IPS-15b (cell line): ENCODE data around the gene STAT6.

Experiments used
- H3K27me3 ChIP-seq: one replicate; pipeline ENCODE4 v1.6.1; 2013; ENCODE audit warnings: low read length; ENCODE audit not compliant: control insufficient read depth, insufficient read depth
- H3K36me3 ChIP-seq: one replicate; pipeline ENCODE4 v1.6.1; 2013; ENCODE audit warnings: low read length; ENCODE audit not compliant: control insufficient read depth, insufficient read depth
- H3K4me1 ChIP-seq: one replicate; pipeline ENCODE4 v1.6.1; 2013; ENCODE audit warnings: mild to moderate bottlenecking, low read length; ENCODE audit not compliant: control insufficient read depth, insufficient read depth
- H3K4me3 ChIP-seq: one replicate; pipeline ENCODE4 v1.5.1; 2013; ENCODE audit warnings: low read depth, low read length
- H3K9ac ChIP-seq: one replicate; pipeline ENCODE4 v1.6.1; 2013; ENCODE audit warnings: low read depth, mild to moderate bottlenecking, low read length
- H3K9me3 ChIP-seq: one replicate; pipeline ENCODE4 v1.6.1; 2013; ENCODE audit warnings: mild to moderate bottlenecking, low read length; ENCODE audit not compliant: control insufficient read depth, insufficient read depth

The STAT6 gene, protein sequence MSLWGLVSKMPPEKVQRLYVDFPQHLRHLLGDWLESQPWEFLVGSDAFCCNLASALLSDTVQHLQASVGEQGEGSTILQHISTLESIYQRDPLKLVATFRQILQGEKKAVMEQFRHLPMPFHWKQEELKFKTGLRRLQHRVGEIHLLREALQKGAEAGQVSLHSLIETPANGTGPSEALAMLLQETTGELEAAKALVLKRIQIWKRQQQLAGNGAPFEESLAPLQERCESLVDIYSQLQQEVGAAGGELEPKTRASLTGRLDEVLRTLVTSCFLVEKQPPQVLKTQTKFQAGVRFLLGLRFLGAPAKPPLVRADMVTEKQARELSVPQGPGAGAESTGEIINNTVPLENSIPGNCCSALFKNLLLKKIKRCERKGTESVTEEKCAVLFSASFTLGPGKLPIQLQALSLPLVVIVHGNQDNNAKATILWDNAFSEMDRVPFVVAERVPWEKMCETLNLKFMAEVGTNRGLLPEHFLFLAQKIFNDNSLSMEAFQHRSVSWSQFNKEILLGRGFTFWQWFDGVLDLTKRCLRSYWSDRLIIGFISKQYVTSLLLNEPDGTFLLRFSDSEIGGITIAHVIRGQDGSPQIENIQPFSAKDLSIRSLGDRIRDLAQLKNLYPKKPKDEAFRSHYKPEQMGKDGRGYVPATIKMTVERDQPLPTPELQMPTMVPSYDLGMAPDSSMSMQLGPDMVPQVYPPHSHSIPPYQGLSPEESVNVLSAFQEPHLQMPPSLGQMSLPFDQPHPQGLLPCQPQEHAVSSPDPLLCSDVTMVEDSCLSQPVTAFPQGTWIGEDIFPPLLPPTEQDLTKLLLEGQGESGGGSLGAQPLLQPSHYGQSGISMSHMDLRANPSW

GRCh38 chr12:57111031-57111734, at the start of gene STAT6:
Gene STAT6, minus strand, starts transcription at chr12:57111362. Its CDS starts 3,084 bp downstream, at chr12:57108278.
- peaks cover 14% of the 10 kb centered on the region for H3K4me1 ChIP-seq

GRCh38 chr12:57160741-57161140, 49.6 kb upstream of the STAT6 start:
- Histone ChIP-seq H3K4me3 (no peak overlapping the region), H3K27me3 (no peaks in the 10 kb centered on the region), H3K4me1 (no peaks in the 10 kb centered on the region), H3K36me3 (peaks cover 78% of the 10 kb centered on the region), H3K9me3 (no peaks in the 10 kb centered on the region), H3K9ac (no peak overlapping the region)

More at GRCh38 chr12:57111031-57111734, at the start of gene STAT6:
- no peaks in the 10 kb centered on the region for H3K27me3 ChIP-seq
- peaks cover 6% of the 10 kb centered on the region for H3K36me3 ChIP-seq
- no peaks in the 10 kb centered on the region for H3K9me3 ChIP-seq
- H3K4me3 ChIP-seq, result peak within 1 kb of the TSS; percentile 82
- peak within 1 kb of the TSS; percentile 95 for H3K9ac ChIP-seq

GRCh38 chr12:57160040-57160439, 48.9 kb upstream of the STAT6 start:
- Histone ChIP-seq H3K4me1 (no peaks in the 10 kb centered on the region), H3K36me3 (peaks cover 72% of the 10 kb centered on the region), H3K9me3 (no peaks in the 10 kb centered on the region), H3K4me3 (no peak overlapping the region), H3K9ac (no peak overlapping the region), H3K27me3 (no peaks in the 10 kb centered on the region)

- H3K27me3 ChIP-seq, result no peaks in the 10 kb centered on the region
These were observed 48.1 kb upstream of the STAT6 start for GRCh38 chr12:57159311-57159710.

GRCh38 chr12:57158665-57159064, 47.5 kb upstream of the STAT6 start:
- no peaks in the 10 kb centered on the region for H3K27me3 ChIP-seq
- H3K9me3 ChIP-seq, result no peaks in the 10 kb centered on the region
- peaks cover 78% of the 10 kb centered on the region for H3K36me3 ChIP-seq
- no peak overlapping the region for H3K4me3 ChIP-seq
- H3K4me1 ChIP-seq, result no peaks in the 10 kb centered on the region
- no peak overlapping the region for H3K9ac ChIP-seq

More at GRCh38 chr12:57159311-57159710, 48.1 kb upstream of the STAT6 start:
- Histone ChIP-seq H3K36me3 (peaks cover 72% of the 10 kb centered on the region), H3K9me3 (no peaks in the 10 kb centered on the region), H3K4me1 (no peaks in the 10 kb centered on the region), H3K4me3 (no peak overlapping the region), H3K9ac (no peak overlapping the region)

DNA sequence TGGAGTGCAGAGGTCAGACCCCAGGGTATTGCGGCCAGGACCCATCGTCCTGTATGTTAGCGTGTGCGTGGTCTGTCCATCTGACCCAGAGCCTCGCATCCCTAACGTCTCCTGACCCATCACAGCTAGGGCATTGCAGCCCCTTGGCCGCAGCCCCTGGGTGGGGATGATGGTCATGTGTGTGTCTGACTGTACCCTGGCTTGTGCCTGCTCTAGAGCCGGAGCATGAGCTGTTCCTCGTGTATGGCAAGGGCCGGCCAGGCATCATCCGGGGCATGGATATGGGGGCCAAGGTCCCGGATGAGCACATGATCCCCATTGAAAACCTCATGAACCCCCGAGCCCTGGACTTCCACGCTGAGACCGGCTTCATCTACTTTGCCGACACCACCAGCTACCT, 47.0 kb upstream of the STAT6 start:
- H3K9me3 ChIP-seq, result no peaks in the 10 kb centered on the region
- no peak overlapping the region for H3K9ac ChIP-seq
- H3K4me3 ChIP-seq, result no peak overlapping the region
- peaks cover 78% of the 10 kb centered on the region for H3K36me3 ChIP-seq
- H3K4me1 ChIP-seq, result no peaks in the 10 kb centered on the region
- no peaks in the 10 kb centered on the region for H3K27me3 ChIP-seq

GRCh38 chr12:57157588-57158173, 46.5 kb upstream of the STAT6 start:
- Histone ChIP-seq H3K9me3 (no peaks in the 10 kb centered on the region), H3K36me3 (peaks cover 76% of the 10 kb centered on the region), H3K4me1 (no peaks in the 10 kb centered on the region), H3K9ac (no peak overlapping the region), H3K4me3 (no peak overlapping the region), H3K27me3 (no peaks in the 10 kb centered on the region)

GRCh38 chr12:57156701-57157403, 45.7 kb upstream of the STAT6 start:
- Histone ChIP-seq H3K9me3 (no peaks in the 10 kb centered on the region), H3K27me3 (no peaks in the 10 kb centered on the region), H3K9ac (no peak overlapping the region), H3K36me3 (peaks cover 76% of the 10 kb centered on the region), H3K4me1 (no peaks in the 10 kb centered on the region), H3K4me3 (no peak overlapping the region)

GRCh38 chr12:57154804-57155434, 43.8 kb upstream of the STAT6 start:
- Histone ChIP-seq H3K9me3 (no peaks in the 10 kb centered on the region), H3K4me1 (no peaks in the 10 kb centered on the region), H3K4me3 (no peak overlapping the region), H3K36me3 (peaks cover 58% of the 10 kb centered on the region), H3K9ac (no peak overlapping the region), H3K27me3 (no peaks in the 10 kb centered on the region)

DNA sequence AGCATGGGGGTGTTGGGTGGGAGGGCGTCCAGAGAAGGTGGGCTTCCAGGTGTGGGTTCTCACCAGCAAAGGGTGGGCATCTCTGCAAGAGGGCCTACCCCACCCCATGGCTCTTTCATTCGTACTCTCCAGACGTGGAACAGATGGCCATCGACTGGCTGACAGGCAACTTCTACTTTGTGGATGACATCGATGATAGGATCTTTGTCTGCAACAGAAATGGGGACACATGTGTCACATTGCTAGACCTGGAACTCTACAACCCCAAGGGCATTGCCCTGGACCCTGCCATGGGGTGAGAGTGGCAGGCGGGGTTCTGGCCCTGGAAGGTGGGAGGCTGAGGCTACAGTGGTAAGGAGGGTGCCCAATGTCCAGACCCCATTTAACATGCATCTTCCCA, 42.9 kb upstream of the STAT6 start:
- Histone ChIP-seq H3K9ac (no peak overlapping the region), H3K9me3 (no peaks in the 10 kb centered on the region), H3K4me1 (no peaks in the 10 kb centered on the region), H3K4me3 (no peak overlapping the region), H3K27me3 (no peaks in the 10 kb centered on the region), H3K36me3 (peaks cover 52% of the 10 kb centered on the region)
